ENCODE measurements around the gene ZFAND5.

ZFAND5 gene

DNA sequence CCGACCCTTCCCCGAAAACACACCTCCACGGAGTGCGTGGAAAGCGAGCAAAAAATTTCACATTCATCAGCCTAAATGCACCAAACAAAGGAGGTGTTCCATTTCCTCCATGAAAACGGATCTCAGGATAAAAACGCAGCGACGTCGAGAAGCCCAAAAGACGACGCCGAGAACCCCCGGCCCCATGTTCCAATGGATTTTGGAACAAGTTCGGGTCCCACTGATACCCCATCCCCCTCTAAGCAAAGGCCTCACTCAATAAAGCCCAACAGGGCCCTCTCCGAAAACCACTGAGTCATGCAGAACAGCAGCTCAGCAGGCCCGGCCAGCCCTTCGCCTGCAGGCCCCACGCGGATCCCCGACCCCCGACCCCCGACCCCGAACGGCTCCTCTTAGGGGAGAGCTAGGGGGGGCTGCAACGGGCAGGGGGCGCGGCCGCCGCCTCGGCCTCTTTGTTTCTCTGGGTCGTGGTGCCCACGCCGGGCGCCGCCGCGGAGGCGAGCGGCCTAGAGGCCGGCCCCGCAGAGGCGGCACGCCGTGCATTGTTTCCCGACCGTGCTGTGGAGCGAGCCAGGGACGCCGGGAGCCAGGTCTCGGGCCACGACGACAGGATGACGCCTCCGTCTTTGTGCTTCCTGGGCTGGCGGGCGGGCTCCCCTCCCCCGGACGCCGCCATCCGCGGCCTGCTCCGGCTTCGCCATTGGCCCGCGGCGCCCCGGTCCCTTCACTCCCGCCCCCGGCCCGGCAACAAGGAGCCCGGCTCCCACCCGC is 915 bp downstream of the ZFAND5 start:
- peak overlapping the region; percentile 75 for H3K4me2 ChIP-seq (ENCODE audit: low read depth, low read length)
- peaks cover 32% of the 10 kb centered on the region for H3K4me1 ChIP-seq (ENCODE audit: low read length)
- H3K9me2 ChIP-seq (replicated peaks; ENCODE audit: insufficient read depth, low read length): no peaks in the 10 kb centered on the region
- peak overlapping the region; percentile 94 for H3K4me3 ChIP-seq (ENCODE audit: low read length)
- peaks cover 60% of the 10 kb centered on the region for H3K79me2 ChIP-seq (ENCODE audit: low read length)
- peaks cover 35% of the 10 kb centered on the region for H3F3A ChIP-seq (ENCODE audit: insufficient read depth, low read length)
- no peak overlapping the region for H2AFZ ChIP-seq (ENCODE audit: low read length)
- no peaks in the 10 kb centered on the region for H3K9me3 ChIP-seq (replicated peaks; ENCODE audit: insufficient read depth, low read length)
- H3K36me3 ChIP-seq (replicated peaks; ENCODE audit: insufficient read depth, low read length): peaks cover 13% of the 10 kb centered on the region
- TF ChIP-seq, protein P1, sequence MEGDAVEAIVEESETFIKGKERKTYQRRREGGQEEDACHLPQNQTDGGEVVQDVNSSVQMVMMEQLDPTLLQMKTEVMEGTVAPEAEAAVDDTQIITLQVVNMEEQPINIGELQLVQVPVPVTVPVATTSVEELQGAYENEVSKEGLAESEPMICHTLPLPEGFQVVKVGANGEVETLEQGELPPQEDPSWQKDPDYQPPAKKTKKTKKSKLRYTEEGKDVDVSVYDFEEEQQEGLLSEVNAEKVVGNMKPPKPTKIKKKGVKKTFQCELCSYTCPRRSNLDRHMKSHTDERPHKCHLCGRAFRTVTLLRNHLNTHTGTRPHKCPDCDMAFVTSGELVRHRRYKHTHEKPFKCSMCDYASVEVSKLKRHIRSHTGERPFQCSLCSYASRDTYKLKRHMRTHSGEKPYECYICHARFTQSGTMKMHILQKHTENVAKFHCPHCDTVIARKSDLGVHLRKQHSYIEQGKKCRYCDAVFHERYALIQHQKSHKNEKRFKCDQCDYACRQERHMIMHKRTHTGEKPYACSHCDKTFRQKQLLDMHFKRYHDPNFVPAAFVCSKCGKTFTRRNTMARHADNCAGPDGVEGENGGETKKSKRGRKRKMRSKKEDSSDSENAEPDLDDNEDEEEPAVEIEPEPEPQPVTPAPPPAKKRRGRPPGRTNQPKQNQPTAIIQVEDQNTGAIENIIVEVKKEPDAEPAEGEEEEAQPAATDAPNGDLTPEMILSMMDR (IDR thresholded peaks at IDR 0.05; ENCODE audit: low read length): no peak
- TF ChIP-seq EZH2 (optimal IDR thresholded peaks at IDR 0.05; ENCODE audit: low read depth, low read length) (no peak), EZH2phosphoT487 (IDR thresholded peaks at IDR 0.05; ENCODE audit: low read length) (no peak)
- peak overlapping the region; percentile 97 for H3K27ac ChIP-seq (ENCODE audit: low read length)
- peak; percentile 51 for DNase-seq
- no peaks in the 10 kb centered on the region for H3K27me3 ChIP-seq (replicated peaks; ENCODE audit: insufficient read depth, low read length)
- H4K20me1 ChIP-seq (ENCODE audit: insufficient read depth, low read length): peaks cover 35% of the 10 kb centered on the region
- peak overlapping the region; percentile 98 for H3K9ac ChIP-seq (ENCODE audit: low read length)

DNA sequence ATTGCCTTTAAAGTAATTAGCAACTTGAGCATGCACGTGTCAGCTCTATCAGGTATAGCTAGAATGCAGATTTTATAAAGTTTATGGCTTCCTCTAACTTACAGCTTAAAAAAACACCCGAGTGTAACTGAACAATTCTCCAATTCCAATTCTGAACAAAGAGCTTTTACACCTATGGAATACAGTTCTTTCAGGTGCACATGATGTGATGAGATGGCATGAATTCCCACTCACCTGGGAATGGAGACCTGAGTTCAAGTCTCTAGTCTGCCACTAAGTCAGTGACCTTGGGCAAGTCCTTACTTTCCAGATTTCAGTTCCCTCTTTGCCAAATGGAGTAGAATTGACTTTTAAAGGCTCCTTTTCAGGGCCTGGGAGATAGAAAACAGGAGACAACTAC is 1.8 kb downstream of the ZFAND5 start:
- peaks cover 41% of the 10 kb centered on the region for H3K4me1 ChIP-seq (ENCODE audit: low read length)
- TF ChIP-seq EZH2phosphoT487 (IDR thresholded peaks at IDR 0.05; ENCODE audit: low read length) (no peak), EZH2 (optimal IDR thresholded peaks at IDR 0.05; ENCODE audit: low read depth, low read length) (no peak)
- TF ChIP-seq, protein P1 (IDR thresholded peaks at IDR 0.05; ENCODE audit: low read length): no peak
- peaks cover 68% of the 10 kb centered on the region for H3K79me2 ChIP-seq (ENCODE audit: low read length)
- H3K9me2 ChIP-seq (replicated peaks; ENCODE audit: insufficient read depth, low read length): no peaks in the 10 kb centered on the region
- peak overlapping the region; percentile 75 for H3K4me2 ChIP-seq (ENCODE audit: low read depth, low read length)
- H3K27me3 ChIP-seq (replicated peaks; ENCODE audit: insufficient read depth, low read length): no peaks in the 10 kb centered on the region
- no peaks in the 10 kb centered on the region for H3K9me3 ChIP-seq (replicated peaks; ENCODE audit: insufficient read depth, low read length)
- peaks cover 44% of the 10 kb centered on the region for H4K20me1 ChIP-seq (ENCODE audit: insufficient read depth, low read length)
- H3K4me3 ChIP-seq (ENCODE audit: low read length): peak overlapping the region; percentile 94
- peaks cover 35% of the 10 kb centered on the region for H3F3A ChIP-seq (ENCODE audit: insufficient read depth, low read length)
- peaks cover 20% of the 10 kb centered on the region for H3K36me3 ChIP-seq (replicated peaks; ENCODE audit: insufficient read depth, low read length)
- H2AFZ ChIP-seq (ENCODE audit: low read length): no peak overlapping the region
- peak overlapping the region; percentile 97 for H3K27ac ChIP-seq (ENCODE audit: low read length)
- peak overlapping the region; percentile 98 for H3K9ac ChIP-seq (ENCODE audit: low read length)
- DNase-seq: peak; percentile 22

GRCh38 chr9:72362680-72363139 is 2.3 kb downstream of the ZFAND5 start:
- Histone ChIP-seq H3F3A (ENCODE audit: insufficient read depth, low read length) (peaks cover 35% of the 10 kb centered on the region), H4K20me1 (ENCODE audit: insufficient read depth, low read length) (peaks cover 49% of the 10 kb centered on the region), H3K9ac (ENCODE audit: low read length) (peak overlapping the region; percentile 98), H3K4me1 (ENCODE audit: low read length) (peaks cover 45% of the 10 kb centered on the region), H2AFZ (ENCODE audit: low read length) (no peak overlapping the region), H3K79me2 (ENCODE audit: low read length) (peaks cover 73% of the 10 kb centered on the region), H3K9me2 (replicated peaks; ENCODE audit: insufficient read depth, low read length) (no peaks in the 10 kb centered on the region), H3K4me3 (ENCODE audit: low read length) (peak overlapping the region; percentile 94), H3K27ac (ENCODE audit: low read length) (peak overlapping the region; percentile 97; the same call in 1 of the 2 replicates), H3K27me3 (replicated peaks; ENCODE audit: insufficient read depth, low read length) (no peaks in the 10 kb centered on the region), H3K36me3 (replicated peaks; ENCODE audit: insufficient read depth, low read length) (peaks cover 20% of the 10 kb centered on the region), H3K9me3 (replicated peaks; ENCODE audit: insufficient read depth, low read length) (no peaks in the 10 kb centered on the region), H3K4me2 (ENCODE audit: low read depth, low read length) (peak overlapping the region; percentile 75)
- TF ChIP-seq, protein P1 (IDR thresholded peaks at IDR 0.05; ENCODE audit: low read length): no peak
- TF ChIP-seq EZH2 (optimal IDR thresholded peaks at IDR 0.05; ENCODE audit: low read depth, low read length): no peak
- TF ChIP-seq EZH2phosphoT487 (IDR thresholded peaks at IDR 0.05; ENCODE audit: low read length): no peak
- peak; percentile 85 for DNase-seq
